Measurements from ENCODE around the gene CDC7. TPM values are rescaled to one million over a fixed set of nuclear protein-coding genes. Genes with fewer than 3 reads are reported as not detected.

Gene CDC7
- total RNA-seq, 2 donors from 2014 or later: 41.7 to 44.7 TPM

- Mint-ChIP-seq H3K4me1 (no peaks in the 10 kb centered on the region), H3K4me3 (no peak overlapping the region), H3K36me3 (ENCODE audit: low read depth) (no peaks in the 10 kb centered on the region), H3K9me3 (peaks cover 3% of the 10 kb centered on the region), H3K27me3 (ENCODE audit: insufficient read depth) (no peaks in the 10 kb centered on the region), H3K27ac (no peak overlapping the region)
- Histone ChIP-seq H3K27ac (ENCODE audit: low read depth, low read length) (no peak overlapping the region), H3K36me3 (ENCODE audit: control insufficient read depth, insufficient read depth, low read length) (no peaks in the 10 kb centered on the region), H3K4me3 (ENCODE audit: low read length) (no peak overlapping the region), H3K9me3 (ENCODE audit: control insufficient read depth, low read length) (no peaks in the 10 kb centered on the region), H3K4me1 (ENCODE audit: control insufficient read depth, insufficient read depth, low read length) (no peaks in the 10 kb centered on the region), H3K27me3 (ENCODE audit: control insufficient read depth, insufficient read depth, low read length, poor library complexity, severe bottlenecking) (no peaks in the 10 kb centered on the region), H3K9ac (ENCODE audit: extremely low read depth, low read length, poor library complexity, severe bottlenecking) (no peak overlapping the region)
- DNase-seq: no peak
- whole genome bisulfite sequencing, 2 experiments (ENCODE audit: insufficient coverage in 1 of 2, insufficient read length in 1 of 2): 93 to 95% methylated on average over 10 to 13 of the region's 13 CpGs
- TF ChIP-seq CTCF (conservative IDR thresholded peaks at IDR 0.05): no peak
Observed at GRCh38 chr1:91545506-91546300, 45.1 kb downstream of the CDC7 start.

GRCh38 chr1:91546301-91546581, 45.6 kb downstream of the CDC7 start:
- no peak for TF ChIP-seq CTCF (conservative IDR thresholded peaks at IDR 0.05)
- Mint-ChIP-seq H3K4me1 (no peaks in the 10 kb centered on the region), H3K36me3 (ENCODE audit: low read depth) (no peaks in the 10 kb centered on the region), H3K4me3 (no peak overlapping the region), H3K27ac (no peak overlapping the region), H3K9me3 (peaks cover 3% of the 10 kb centered on the region), H3K27me3 (ENCODE audit: insufficient read depth) (no peaks in the 10 kb centered on the region)
- H3K9me3 ChIP-seq (ENCODE audit: control insufficient read depth, low read length): no peaks in the 10 kb centered on the region
- DNase-seq: no peak
- H3K9ac ChIP-seq (ENCODE audit: extremely low read depth, low read length, poor library complexity, severe bottlenecking): no peak overlapping the region
- H3K4me3 ChIP-seq (ENCODE audit: low read length): no peak overlapping the region
- no peaks in the 10 kb centered on the region for H3K27me3 ChIP-seq (ENCODE audit: control insufficient read depth, insufficient read depth, low read length, poor library complexity, severe bottlenecking)
- H3K27ac ChIP-seq (ENCODE audit: low read depth, low read length): no peak overlapping the region
- WGBS, 2 experiments (ENCODE audit: insufficient coverage in 1 of 2, insufficient read length in 1 of 2): 94 to 95% methylated on average over 18 of the region's 18 CpGs
- H3K36me3 ChIP-seq (ENCODE audit: control insufficient read depth, insufficient read depth, low read length): no peaks in the 10 kb centered on the region
- no peaks in the 10 kb centered on the region for H3K4me1 ChIP-seq (ENCODE audit: control insufficient read depth, insufficient read depth, low read length)

GRCh38 chr1:91546876-91547275, 46.2 kb downstream of the CDC7 start:
- H3K9ac ChIP-seq (ENCODE audit: extremely low read depth, low read length, poor library complexity, severe bottlenecking): no peak overlapping the region
- no peak overlapping the region for H3K27ac ChIP-seq (ENCODE audit: low read depth, low read length)
- H3K9me3 ChIP-seq (ENCODE audit: control insufficient read depth, low read length): no peaks in the 10 kb centered on the region
- H3K4me3 Mint-ChIP-seq: no peak overlapping the region
- peaks cover 3% of the 10 kb centered on the region for H3K9me3 Mint-ChIP-seq
- no peaks in the 10 kb centered on the region for H3K27me3 ChIP-seq (ENCODE audit: control insufficient read depth, insufficient read depth, low read length, poor library complexity, severe bottlenecking)
- DNase-seq: no peak
- 91 to 100% methylated on average over 4 to 19 of the region's 19 CpGs for WGBS, 2 experiments (ENCODE audit: insufficient coverage in 1 of 2, insufficient read length in 1 of 2)
- H3K27me3 Mint-ChIP-seq (ENCODE audit: insufficient read depth): no peaks in the 10 kb centered on the region
- no peak for TF ChIP-seq CTCF (conservative IDR thresholded peaks at IDR 0.05)
- no peaks in the 10 kb centered on the region for H3K36me3 Mint-ChIP-seq (ENCODE audit: low read depth)
- H3K27ac Mint-ChIP-seq: no peak overlapping the region
- no peaks in the 10 kb centered on the region for H3K4me1 Mint-ChIP-seq
- no peaks in the 10 kb centered on the region for H3K4me1 ChIP-seq (ENCODE audit: control insufficient read depth, insufficient read depth, low read length)
- H3K36me3 ChIP-seq (ENCODE audit: control insufficient read depth, insufficient read depth, low read length): no peaks in the 10 kb centered on the region
- no peak overlapping the region for H3K4me3 ChIP-seq (ENCODE audit: low read length)
